DND-41 (cell line): Measurements from ENCODE around the gene EIF4H.

Experiments
- CTCF ChIP-seq: IDR thresholded peaks from 2 replicates; pipeline ENCODE4 v1.5.1; 2012; ENCODE audit warnings: borderline replicate concordance, low read length, moderate library complexity, mild to moderate bottlenecking; ENCODE audit not compliant: poor library complexity, severe bottlenecking; ENCODE audit errors: extremely low read depth
- EZH2 ChIP-seq: IDR thresholded peaks from 3 replicates; pipeline ENCODE4 v1.6.1; 2012; ENCODE audit warnings: borderline replicate concordance, low read depth, mild to moderate bottlenecking, moderate library complexity, low read length, inconsistent platforms; ENCODE audit not compliant: severe bottlenecking

DNA sequence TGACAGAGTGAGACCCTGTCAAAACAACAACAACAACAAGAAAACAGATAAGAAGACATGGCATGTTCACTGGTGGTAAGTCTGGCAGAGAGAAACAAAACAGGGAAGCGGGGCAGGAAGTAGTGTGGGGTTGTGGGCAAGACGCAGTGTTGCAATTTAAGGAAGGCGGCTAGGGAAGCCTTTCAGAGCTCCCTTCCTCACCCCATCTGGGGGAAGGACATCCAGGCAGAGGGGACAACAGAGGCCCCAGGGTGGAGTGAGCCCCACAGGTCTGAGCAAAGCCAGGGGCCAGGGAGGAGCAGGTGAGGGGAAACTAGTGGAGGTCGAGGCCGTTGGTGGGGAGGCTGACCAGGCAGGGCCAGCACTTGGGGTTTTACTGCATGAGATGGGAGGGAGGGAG lies 52.5 kb downstream of the EIF4H start:
- TF ChIP-seq CTCF = no peak
- TF ChIP-seq EZH2 = no peak
